Measurements from ENCODE around the gene GXYLT2. TPM values are rescaled to one million over a fixed set of nuclear protein-coding genes. Genes with fewer than 3 reads are reported as not detected.

Gene GXYLT2
- total and polyA plus RNA-seq, 7 donors = 1.4 to 17.4 (median 6.8) TPM

DNA sequence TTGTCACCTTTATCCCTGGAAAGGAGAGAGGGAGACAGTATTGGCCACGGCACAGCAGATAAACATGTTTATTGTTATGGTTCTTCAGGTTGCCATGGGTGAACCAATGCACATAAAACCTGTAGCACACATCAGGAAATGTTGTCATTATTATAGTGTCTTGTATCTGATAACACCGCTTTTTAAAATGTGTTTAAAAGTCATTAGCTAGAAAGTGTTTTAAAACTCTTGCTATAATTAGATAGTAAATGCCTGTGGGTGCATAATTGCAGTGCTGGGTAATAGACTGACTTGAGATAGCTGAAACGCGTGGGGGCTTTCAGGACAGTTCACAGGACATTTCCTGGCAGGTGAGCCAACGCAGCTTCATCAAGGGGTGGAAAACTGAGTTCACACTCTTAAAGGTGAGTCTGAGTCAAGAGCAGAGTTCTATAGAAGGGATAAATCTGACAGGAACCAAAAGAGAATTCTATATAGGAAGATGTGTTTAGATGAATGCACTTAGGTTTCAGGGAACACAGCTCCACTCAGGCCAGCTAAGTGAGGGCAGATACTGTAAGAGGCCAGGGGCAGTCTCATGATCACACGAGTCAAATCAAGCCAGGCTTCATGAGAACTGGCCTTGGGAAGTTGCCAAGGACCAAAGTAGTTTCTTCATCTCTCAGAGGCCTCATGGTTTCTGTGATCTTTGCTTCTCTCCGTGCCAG is 73.1 kb downstream of the GXYLT2 start:
- H3K27ac ChIP-seq = no peak overlapping the region
- no peak for DNase-seq
- peaks cover 0 to 6% (median 0%) of the 10 kb centered on the region in 4 donors for H3K4me1 ChIP-seq
- 16 to 55% methylated on average over 7 of the region's 7 CpGs for WGBS, 2 donors
- no peaks in the 10 kb centered on the region for H3K36me3 ChIP-seq
- intact Hi-C loops (cut with DNase I) = no loop called here
- no peaks in the 10 kb centered on the region for H3K9me3 ChIP-seq
- no peak overlapping the region for H3K4me3 ChIP-seq
- TF ChIP-seq, protein P1, sequence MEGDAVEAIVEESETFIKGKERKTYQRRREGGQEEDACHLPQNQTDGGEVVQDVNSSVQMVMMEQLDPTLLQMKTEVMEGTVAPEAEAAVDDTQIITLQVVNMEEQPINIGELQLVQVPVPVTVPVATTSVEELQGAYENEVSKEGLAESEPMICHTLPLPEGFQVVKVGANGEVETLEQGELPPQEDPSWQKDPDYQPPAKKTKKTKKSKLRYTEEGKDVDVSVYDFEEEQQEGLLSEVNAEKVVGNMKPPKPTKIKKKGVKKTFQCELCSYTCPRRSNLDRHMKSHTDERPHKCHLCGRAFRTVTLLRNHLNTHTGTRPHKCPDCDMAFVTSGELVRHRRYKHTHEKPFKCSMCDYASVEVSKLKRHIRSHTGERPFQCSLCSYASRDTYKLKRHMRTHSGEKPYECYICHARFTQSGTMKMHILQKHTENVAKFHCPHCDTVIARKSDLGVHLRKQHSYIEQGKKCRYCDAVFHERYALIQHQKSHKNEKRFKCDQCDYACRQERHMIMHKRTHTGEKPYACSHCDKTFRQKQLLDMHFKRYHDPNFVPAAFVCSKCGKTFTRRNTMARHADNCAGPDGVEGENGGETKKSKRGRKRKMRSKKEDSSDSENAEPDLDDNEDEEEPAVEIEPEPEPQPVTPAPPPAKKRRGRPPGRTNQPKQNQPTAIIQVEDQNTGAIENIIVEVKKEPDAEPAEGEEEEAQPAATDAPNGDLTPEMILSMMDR (IDR thresholded peaks at IDR 0.05) = no peak
- TF ChIP-seq POLR2AphosphoS5 (IDR thresholded peaks at IDR 0.05) = no peak
- no peak for TF ChIP-seq POLR2A (IDR thresholded peaks at IDR 0.05)
- no peak for TF ChIP-seq EP300 (IDR thresholded peaks at IDR 0.05)
- no peaks in the 10 kb centered on the region for H3K27me3 ChIP-seq

DNA sequence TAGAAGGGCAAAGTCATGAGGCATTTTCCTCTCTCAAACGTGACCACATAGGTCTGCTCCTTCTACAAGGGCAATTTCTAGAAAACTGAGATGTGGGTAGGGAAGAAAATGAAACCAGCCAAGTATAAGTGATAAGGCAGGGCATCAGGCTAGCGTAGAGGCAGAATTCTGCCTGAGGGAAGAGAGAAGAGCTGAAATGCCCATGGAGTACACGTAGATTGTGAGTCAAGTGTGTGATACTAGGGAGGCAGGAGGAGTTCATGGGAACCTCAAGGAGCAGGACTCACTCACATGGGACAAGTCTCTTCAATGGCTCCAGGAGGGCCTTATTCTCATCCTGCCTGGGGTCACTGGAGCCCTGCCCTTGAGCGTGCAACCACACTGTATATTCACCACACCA is 73.9 kb downstream of the GXYLT2 start:
- Histone ChIP-seq H3K4me3 (no peak overlapping the region), H3K27ac (no peak overlapping the region), H3K27me3 (no peaks in the 10 kb centered on the region), H3K4me1 (peaks cover 0 to 6% (median 0%) of the 10 kb centered on the region in 4 donors), H3K9me3 (no peaks in the 10 kb centered on the region), H3K36me3 (no peaks in the 10 kb centered on the region)
- no peak for DNase-seq
- TF ChIP-seq POLR2AphosphoS5 (IDR thresholded peaks at IDR 0.05) (no peak), POLR2A (IDR thresholded peaks at IDR 0.05) (no peak), EP300 (IDR thresholded peaks at IDR 0.05) (no peak)
- TF ChIP-seq, protein P1 (IDR thresholded peaks at IDR 0.05) = no peak
- intact Hi-C loops (cut with DNase I) = no loop called here
- 56 to 64% methylated on average over 4 of the region's 4 CpGs for WGBS, 2 donors

DNA sequence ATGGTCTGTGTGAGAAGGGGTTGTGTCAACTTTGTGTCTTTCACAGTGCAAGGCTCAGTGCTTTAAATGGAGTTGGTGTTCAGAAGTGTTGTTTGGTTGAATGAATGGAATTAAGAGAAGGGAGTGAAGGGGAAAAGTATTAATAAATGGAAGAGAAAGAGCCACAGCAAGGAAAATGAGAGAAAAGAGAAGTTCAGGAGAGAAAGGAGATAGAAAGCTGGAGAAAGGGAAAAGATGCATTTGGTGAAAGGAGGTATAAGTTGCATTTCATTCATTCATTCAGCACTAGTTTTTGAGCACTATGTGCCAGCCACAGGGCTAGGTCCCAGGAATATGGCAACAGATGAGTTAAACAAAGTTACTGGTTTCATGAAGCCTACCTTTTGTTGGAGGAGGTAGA is 74.5 kb downstream of the GXYLT2 start:
- H3K4me3 ChIP-seq = no peak overlapping the region
- TF ChIP-seq, protein P1 (IDR thresholded peaks at IDR 0.05) = no peak
- TF ChIP-seq POLR2A (IDR thresholded peaks at IDR 0.05) (no peak), EP300 (IDR thresholded peaks at IDR 0.05) (no peak), POLR2AphosphoS5 (IDR thresholded peaks at IDR 0.05) (no peak)
- H3K27me3 ChIP-seq = no peaks in the 10 kb centered on the region
- peaks cover 0 to 6% (median 0%) of the 10 kb centered on the region in 4 donors for H3K4me1 ChIP-seq
- H3K36me3 ChIP-seq = no peaks in the 10 kb centered on the region
- no peak overlapping the region for H3K27ac ChIP-seq
- no peak for DNase-seq
- intact Hi-C loops (cut with DNase I) = no loop called here
- H3K9me3 ChIP-seq = no peaks in the 10 kb centered on the region

DNA sequence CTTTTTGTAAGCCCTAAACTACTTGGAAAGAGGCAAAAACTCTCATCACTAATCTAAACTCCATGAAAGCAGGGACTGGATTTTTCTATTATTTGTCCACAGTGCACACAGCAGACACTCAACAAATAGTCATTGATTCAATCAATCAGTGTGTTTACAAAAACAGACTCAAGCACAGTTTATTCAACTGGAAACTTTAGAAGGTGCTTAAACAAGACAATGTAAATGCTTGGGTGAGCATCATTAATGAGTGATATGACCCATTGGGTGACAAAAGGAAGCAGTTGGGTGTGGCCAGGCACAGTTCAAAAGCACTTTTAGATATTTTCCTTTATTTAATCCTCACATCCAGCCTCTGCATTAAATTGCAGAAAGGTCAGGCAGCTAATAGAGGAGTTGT is 76.8 kb downstream of the GXYLT2 start:
- no peaks in the 10 kb centered on the region for H3K27me3 ChIP-seq
- H3K4me3 ChIP-seq = no peak overlapping the region
- intact Hi-C loops (cut with DNase I) = no loop called here
- H3K27ac ChIP-seq = no peak overlapping the region
- H3K4me1 ChIP-seq = peaks cover 0 to 6% (median 0%) of the 10 kb centered on the region in 4 donors
- DNase-seq = no peak
- no peak for TF ChIP-seq EP300 (IDR thresholded peaks at IDR 0.05)
- no peak for TF ChIP-seq POLR2A (IDR thresholded peaks at IDR 0.05)
- TF ChIP-seq, protein P1 (IDR thresholded peaks at IDR 0.05) = no peak
- no peaks in the 10 kb centered on the region for H3K36me3 ChIP-seq
- no peaks in the 10 kb centered on the region for H3K9me3 ChIP-seq

DNA sequence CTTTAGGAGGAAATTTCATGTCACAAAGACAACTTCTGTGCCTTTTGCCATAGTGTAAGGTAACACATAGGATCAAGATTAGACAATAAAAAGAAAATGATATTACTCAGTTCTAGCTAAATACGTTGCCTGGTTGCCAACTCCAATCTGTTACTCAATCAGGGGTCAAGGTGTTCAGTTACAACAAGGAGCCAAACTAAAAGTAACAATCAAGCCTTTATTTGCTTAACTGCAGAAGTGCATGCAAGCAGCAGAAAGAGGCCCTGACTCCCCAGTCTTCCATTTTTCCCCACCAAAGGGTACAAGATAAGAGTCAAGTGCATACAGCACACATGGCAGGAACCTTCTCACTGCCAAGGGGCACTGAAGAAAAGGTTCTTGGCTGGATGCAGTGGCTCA is 80.4 kb downstream of the GXYLT2 start:
- WGBS, 2 donors = 27 to 65% methylated on average over 1 of the region's 1 CpG
- H3K9me3 ChIP-seq = no peaks in the 10 kb centered on the region
- H3K4me1 ChIP-seq = no peaks in the 10 kb centered on the region
- no peak for TF ChIP-seq POLR2A (IDR thresholded peaks at IDR 0.05)
- no peak for TF ChIP-seq POLR2AphosphoS5 (IDR thresholded peaks at IDR 0.05)
- TF ChIP-seq, protein P1 (IDR thresholded peaks at IDR 0.05) = no peak
- no peak for TF ChIP-seq EP300 (IDR thresholded peaks at IDR 0.05)
- intact Hi-C loops (cut with DNase I) = no loop called here
- no peaks in the 10 kb centered on the region for H3K36me3 ChIP-seq
- H3K4me3 ChIP-seq = no peak overlapping the region
- H3K27me3 ChIP-seq = no peaks in the 10 kb centered on the region
- DNase-seq = no peak
- no peak overlapping the region for H3K27ac ChIP-seq

Measured in sigmoid colon (tissue), 7 donors.